ENCODE results near the gene APH1A.
"Not testable (repeated sequence)": the region's sequence is repeated elsewhere in the genome, so short reads cannot be mapped to it uniquely, and the experiment has no call there.

Gene APH1A
- total RNA-seq = 112 to 124 reads per million in 2 donors

GRCh38 chr1:150268705-150269403, at the start of gene APH1A:
APH1A (minus strand) TSS chr1:150269016; CDS start chr1:150268810, 206 bp downstream.
- DNase-seq = peak; percentile 73

GRCh38 chr1:150314691-150315090, 45.9 kb upstream of the APH1A start:
- not testable (repeated sequence) for DNase-seq

- DNase-seq = no peak
Measured at GRCh38 chr1:150311762-150312161, 42.9 kb upstream of the APH1A start.

- no peak for DNase-seq
Measured at GRCh38 chr1:150309758-150310508, 41.1 kb upstream of the APH1A start.

DNA sequence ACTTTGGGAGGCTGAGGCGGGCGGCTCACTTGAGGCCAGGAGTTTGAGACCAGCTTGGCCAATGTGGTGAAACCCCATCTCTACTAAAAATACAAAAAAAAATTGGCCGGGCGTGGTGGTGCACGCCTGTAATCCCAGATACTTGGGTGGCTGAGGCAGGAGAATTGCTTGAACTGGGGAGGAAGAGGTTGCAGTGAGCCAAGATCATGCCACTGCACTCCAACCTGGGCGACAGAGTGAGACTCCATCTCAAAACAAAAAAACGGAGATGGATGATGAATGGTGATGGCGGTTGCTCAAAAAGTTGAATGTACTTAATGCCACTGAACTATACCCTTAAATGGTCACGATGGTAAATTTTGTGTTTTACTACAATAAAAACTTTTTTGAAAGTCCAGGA, 39.8 kb upstream of the APH1A start:
- DNase-seq = not testable (repeated sequence)

DNA sequence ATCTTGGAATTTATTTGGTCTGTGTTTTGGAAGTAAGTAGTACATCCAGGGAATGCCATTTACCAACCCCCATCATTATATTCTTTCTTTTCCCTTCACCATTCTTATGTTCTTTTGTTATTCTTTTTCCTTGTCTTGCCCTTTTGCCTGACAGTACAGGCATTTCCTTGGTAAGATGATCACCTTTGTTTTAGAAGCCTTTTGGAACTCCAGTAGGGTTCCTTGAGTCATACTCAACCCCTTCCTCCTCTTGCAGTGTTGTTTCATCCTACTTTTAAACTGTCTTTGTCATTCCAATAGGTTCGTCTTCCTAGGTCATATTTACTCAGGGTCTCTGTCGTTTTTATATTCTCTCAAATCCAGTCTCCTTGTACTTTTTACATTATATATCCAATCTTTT, 34.1 kb upstream of the APH1A start:
- no peak for DNase-seq

GRCh38 chr1:150302338-150302737, 33.5 kb upstream of the APH1A start:
- no peak for DNase-seq

GRCh38 chr1:150299716-150300115, 30.9 kb upstream of the APH1A start:
- DNase-seq = no peak

- DNase-seq = no peak
Measured at GRCh38 chr1:150295476-150295875, 26.7 kb upstream of the APH1A start.

GRCh38 chr1:150293433-150294253, 24.8 kb upstream of the APH1A start, which contains the start of gene MRPS21:
MRPS21 (plus strand) TSS chr1:150293861; CDS start chr1:150294367, 506 bp downstream.
- peak; percentile 32 for DNase-seq

GRCh38 chr1:150288822-150289221, 20.0 kb upstream of the APH1A start:
- DNase-seq = no peak

DNA sequence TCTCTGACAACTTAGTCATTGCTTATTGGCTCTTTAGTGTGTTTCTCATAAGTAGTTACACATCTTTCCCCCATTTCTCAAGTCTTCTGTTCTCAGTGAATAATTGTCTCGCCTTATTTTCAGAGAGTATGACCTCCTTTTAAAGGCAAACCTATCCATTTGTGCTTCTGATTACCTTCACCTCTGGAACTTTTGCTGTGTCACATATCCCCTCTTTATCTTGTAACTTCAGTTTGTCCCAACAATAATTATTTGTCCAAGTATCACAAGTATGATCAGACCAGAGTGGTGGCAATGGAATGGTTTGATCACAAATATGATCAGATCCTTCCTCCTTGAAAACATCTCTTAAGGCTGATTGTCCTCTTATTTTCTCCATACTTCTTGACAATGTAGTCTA, 19.6 kb upstream of the APH1A start:
- DNase-seq = no peak

- no peak for DNase-seq
Measured at GRCh38 chr1:150283260-150283659, 14.4 kb upstream of the APH1A start.

- no peak for DNase-seq
Measured at GRCh38 chr1:150282558-150282958, 13.7 kb upstream of the APH1A start.

- peak; percentile 27 for DNase-seq
Measured at GRCh38 chr1:150281758-150282557, 13.1 kb upstream of the APH1A start, which contains the start of gene CIART. CIART (plus strand) TSS chr1:150282554; CDS start chr1:150283268, 714 bp downstream.

GRCh38 chr1:150281221-150281757, 12.5 kb upstream of the APH1A start:
- DNase-seq = no peak

DNA sequence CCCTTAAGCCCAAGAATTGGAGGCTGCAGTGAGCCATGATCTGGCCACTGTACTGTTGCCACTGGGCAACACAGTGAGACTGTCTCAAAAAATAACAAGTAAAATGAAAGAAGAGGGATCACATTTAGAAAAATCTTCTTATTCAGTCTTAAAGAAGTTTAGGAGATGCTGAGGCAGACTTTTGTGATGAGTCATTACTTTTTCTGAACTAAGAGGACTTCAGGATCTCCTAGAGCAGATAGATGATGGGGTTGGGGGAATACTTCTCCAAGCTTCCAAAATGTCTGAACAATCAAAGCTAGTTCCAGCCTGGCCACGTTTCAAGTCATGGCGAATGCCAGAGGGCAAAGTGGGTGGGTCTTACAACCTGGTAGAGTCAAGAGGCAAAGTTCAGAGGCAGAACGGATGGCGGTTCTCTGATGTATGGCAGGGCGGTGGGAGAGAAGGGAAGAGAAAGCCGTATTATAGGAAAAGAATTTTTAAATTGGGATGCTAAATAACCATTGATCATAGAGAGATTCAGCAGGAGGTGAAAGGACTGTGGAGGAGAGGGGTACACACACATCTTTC, 11.4 kb upstream of the APH1A start:
- DNase-seq = no peak

GRCh38 chr1:150273311-150273710, 4.5 kb upstream of the APH1A start:
- no peak for DNase-seq

DNA sequence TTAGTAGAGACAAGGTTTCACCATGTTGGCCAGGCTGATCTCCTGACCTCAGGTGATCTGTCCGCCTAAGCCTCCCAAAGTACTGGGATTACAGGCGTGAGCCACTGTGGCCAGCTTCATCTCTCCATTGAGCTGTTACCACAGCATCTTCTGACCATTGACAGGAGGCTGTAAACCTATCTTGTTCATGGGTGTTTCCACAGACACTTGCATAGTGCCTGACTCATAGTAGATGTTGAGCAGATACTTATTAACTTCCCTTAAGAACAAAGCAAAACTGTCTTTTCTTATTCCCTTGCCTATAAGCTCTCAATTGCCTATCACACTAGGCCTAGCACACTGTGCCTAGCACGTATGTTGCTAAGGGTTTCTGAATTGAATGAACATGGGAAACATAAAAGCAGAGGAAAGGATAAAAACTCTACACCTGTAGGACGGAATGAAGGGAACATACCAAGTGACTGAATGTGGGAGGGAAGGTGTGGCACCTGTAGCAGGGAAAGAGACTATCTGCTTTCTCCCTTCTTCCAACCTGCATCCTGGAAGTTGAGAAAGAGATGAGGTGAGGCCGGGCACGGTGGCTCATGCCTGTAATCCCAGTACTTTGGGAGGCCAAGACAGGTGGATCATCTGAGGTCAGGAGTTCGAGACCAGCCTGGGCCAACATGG, 2.6 kb upstream of the APH1A start:
- no peak for DNase-seq

- DNase-seq = no peak
Measured at GRCh38 chr1:150269451-150269850, 635 bp upstream of the APH1A start.

GRCh38 chr1:150268340-150268704, 494 bp downstream of the APH1A start:
- peak; percentile 15 for DNase-seq
